GM12878 (cell line): ENCODE data around the gene GPR39. TPM values are rescaled to one million over a fixed set of nuclear protein-coding genes. Genes with fewer than 3 reads are reported as not detected.

Experiments
- polyA plus RNA-seq, 11 experiments: library from polyadenylated mRNA; depleted of rRNA in 4 of 11; unstranded in 6 of 11; stranded (reverse) in 5 of 11; fragments of >200 nt; fragmentation: Nextera tagmentation in 4 of 11; fragmentation: Illumina TruSeq in 1 of 11; extraction: Ambion mirVana in 4 of 11; extraction: Trizol in 1 of 11; gene quantifications; 1 replicate in 1 of 11; 2 replicates in 10 of 11; pipeline versions ENCODE4 v1.2.1 to v1.2.3, GENCODE V29; 2011 to 2016; ENCODE audit warnings: inconsistent platforms in 2 of 11, missing spikeins in 2 of 11, low read depth in 1 of 11
- small RNA-seq: library from RNA; depleted of rRNA; stranded (forward); fragments of <200 nt; gene quantifications from one replicate; pipeline ENCODE3, GENCODE V24; 2014
- total RNA-seq, 4 experiments: library from RNA; depleted of rRNA in 3 of 4; stranded (reverse); fragments of >200 nt in 3 of 4; fragmentation: Illumina TruSeq in 1 of 4; extraction: Trizol in 1 of 4; gene quantifications; 2 replicates each; pipeline versions ENCODE4 v1.2.1 to v1.2.3, GENCODE V29; 2013 to 2021

GPR39 gene
- total and polyA plus RNA-seq, 10 of the 15 experiments (the other 5 are each of a cell fraction or from before 2014, with no cell fraction given): 0.05 to 0.23 TPM; not detected in 8

Small RNAs within 50 kb of the gene (small RNA-seq; reads per million reads assigned to genes)
- gene RNU6-175P: not detected
